Stimulated activated CD4-positive, alpha-beta T cell treated with anti-CD3 and anti-CD28 coated beads, Interleukin-4, amount 100 ng/mL, for 24 hours (primary cell): ENCODE measurements around the gene E2F2.

ENCODE experiments used
- DNase-seq: peaks from one replicate; pipeline ENCODE4 v3.0.0-alpha.2; 2020

Gene E2F2

DNA sequence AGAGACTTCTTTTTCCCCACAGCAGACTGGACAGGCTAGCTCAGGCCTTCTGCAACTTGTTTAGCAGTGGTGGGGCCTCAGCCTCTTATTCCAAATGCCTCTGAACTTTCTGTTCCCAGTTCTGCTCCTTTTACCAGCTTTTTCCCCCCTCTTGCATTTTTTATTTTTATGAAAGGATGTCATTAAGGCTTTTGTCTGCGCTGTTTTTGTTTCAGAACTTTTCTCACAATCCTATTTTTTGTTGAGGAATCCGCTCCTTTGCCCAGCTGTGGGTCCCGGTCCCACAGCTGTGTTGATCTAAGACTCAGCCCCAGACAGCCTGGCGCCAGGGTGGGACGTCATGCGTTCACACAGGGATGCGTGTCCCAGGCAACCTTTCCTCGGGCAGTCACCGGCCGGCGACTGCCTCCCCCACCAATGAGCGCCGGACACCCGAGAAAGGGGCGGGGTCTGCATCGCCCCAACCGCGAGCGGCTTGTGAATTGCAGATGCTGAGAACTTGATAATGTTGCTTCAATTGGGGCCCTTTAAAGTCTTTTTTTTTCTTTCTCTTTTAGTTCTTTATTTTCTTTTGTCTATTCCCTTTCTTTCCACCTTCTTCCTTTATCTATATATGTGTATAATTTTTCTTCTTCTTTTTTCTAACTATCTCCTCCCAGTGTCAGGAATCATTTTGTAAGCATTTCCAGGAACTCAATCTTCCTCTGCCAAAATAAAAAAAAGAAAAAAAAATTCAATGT lies 31.3 kb upstream of the E2F2 start:
- no peak for DNase-seq

GRCh38 chr1:23561813-23562100 lies 30.7 kb upstream of the E2F2 start:
- DNase-seq: no peak

DNA sequence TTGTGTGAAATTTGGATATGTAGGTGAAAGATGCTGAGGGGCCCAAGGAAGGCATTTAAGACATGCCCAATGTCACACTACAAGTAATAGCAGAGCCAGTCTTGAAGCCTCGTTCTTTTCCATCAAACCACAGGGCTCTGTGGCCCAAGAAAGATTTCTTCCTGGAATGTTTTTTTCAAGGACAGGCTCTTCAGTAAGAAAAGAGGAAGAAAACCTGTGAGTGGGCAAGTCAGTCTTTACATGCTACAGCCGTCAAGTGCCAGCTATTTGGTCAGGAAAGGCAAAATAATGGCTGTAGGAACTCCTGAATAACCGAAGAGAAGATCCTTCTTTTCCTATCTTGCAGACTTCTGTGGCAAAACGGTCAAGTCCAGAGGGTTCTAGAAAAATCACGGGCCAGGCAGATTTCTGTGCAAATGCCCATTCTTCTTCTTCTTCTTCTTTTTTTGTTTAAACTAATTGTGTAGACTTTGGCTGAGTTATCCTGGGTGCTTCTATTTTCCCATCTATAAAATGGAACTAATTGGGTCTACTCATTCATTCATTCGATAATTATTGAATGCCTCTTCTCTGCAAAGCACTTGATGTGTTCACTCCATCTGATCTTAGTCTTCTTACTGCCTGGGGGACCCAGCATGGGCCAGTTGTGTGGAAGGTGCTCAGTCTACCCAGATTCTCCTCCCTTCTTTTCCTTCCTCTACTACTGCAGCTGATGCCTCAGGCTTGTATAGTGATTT lies 30.2 kb upstream of the E2F2 start:
- no peak for DNase-seq

GRCh38 chr1:23559985-23560741 lies 29.1 kb upstream of the E2F2 start:
- no peak for DNase-seq

GRCh38 chr1:23559136-23559984 lies 28.3 kb upstream of the E2F2 start, which contains the start of gene ID3:
Gene ID3, minus strand, starts transcription at chr1:23559501. Its CDS starts 75 bp downstream, at chr1:23559426.
- DNase-seq: peak; percentile 92

GRCh38 chr1:23558872-23559135 lies 27.8 kb upstream of the E2F2 start:
- DNase-seq: no peak

DNA sequence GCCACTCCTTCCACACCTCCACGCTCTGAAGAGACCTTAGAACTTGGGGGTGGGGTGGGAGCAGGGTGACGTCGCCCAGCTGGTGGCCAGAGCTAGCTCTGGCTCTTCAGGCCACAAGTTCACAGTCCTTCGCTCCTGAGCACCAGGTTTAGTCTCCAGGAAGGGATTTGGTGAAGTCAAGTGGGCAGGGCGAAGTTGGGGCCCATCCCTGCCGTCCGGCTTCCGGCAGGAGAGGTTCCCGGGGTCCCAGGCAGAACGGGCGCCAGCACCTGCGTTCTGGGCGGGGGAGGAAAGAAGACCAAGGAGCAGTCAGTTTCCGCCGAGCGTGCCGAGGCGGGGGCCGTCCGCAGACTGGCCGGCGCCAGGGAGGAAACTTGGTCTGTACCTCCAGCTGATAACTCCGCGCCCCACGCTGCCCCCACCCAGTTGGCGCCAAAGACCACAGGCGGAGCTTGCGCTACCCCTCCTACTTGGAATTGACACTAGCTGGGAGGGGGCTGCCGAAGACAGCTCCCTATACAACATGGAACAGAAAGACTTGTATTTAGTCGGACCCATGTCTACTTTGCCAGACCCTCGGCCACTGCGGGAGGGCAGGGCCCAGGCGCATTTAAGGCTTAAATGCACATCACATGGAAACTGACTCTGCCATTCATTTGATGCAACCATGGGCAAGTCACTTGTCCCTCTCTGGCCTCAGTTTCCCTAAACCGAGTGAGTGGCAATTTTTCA lies 27.3 kb upstream of the E2F2 start:
- peak; percentile 35 for DNase-seq

GRCh38 chr1:23557471-23558124 lies 26.6 kb upstream of the E2F2 start:
- no peak for DNase-seq

DNA sequence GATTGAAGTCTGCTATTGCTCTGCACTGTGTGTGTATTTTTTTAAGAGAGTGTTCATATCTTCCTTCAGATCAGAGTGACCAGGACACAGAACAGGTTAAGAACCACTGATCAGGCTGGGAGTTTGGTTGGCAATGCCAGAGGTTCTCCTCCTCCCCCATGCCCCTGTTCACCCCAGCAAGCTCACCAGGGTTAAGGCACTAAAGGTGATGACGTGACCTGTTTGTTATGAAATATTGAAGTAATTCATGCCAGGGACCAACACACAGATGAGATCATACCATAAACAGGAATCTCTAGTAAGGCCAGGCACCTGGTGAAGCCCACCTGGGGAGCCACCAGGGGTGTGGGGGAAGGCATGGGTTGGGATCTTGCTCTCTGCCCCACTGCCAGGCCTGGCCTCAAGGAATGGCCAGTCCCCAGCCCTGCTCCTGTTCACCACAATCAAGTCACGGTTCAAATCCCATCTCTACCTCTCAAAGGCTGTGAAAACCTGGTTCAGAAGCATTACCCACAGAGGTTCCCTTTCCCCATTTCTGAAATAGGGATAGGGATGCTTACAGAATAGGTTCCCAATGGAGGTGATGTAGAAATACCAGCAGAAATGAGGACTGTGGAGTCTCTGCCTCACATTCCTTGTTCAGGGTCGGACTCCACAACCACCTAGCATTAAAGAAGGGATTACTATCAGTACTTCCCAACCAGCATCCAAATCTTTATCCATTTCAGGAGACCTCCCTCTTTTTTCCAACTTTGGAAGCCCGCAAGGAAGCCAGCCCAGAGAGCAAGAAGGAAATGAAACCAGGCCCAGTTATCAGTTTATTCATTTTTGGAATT lies 25.8 kb upstream of the E2F2 start:
- no peak for DNase-seq

DNA sequence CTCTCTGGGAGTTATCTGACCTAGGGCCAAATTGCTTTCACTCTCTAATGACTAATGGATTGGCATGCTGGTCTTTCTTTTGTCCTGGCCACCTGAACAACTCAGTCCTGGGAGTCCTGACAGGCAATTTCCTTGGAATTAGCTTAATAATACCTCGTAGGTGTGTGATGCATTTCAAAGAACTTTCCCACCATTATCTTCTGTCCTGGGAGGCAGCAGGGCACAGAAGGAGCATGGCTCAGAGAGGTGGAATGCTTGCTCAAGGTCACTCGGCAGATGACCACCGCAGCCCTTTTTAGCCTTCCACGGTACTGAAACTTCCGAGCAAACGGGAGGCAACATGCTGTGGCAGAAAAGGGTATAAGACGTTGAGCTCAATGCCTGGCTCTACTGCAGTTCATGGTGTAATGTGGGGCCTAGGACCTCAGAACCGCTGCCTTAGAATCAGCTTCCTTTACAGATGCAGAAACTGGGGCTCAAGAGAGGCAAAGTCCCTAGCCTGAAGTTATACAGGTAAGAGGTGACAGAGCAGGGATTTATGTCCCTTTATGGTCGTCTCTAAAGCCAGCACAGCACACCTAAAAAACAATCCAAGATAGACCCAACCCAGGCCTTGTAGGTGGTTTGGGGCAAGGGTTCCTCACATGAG lies 25.1 kb upstream of the E2F2 start:
- no peak for DNase-seq

DNA sequence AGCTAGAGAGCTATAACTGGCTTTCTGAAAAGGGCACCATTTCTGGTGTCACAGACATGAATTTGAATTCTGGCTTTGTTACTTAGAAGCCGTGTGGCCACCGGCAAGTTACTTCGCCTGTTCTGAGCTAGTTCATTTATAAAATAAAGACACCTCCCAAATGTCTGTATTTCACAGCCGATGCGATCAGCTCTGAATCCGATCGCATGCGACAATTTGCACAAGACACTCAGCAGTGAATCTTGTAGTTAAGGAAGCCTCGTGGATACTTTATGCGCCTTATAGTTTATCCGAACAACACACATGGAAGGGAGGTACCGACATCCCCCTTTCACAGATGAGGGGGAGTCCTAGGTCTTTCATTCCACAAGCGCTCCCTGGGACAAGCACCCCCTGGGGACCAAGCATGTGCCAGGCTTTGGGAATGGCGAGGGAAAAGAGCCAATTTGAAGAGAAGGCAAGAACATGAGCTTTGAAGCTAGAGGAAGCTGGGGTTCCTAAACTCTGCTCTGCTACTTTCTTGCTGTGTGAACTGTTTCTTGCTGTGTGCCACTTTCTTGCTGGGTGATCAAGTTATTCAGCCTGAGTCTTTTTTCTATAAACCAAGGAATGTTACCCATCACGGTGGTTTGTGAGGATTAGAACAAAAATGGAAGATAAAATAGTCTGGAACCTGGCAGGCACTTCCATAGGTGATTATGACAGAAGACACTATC lies 24.4 kb upstream of the E2F2 start:
- DNase-seq: no peak

GRCh38 chr1:23554481-23555269 lies 23.6 kb upstream of the E2F2 start:
- DNase-seq: peak; percentile 79

DNA sequence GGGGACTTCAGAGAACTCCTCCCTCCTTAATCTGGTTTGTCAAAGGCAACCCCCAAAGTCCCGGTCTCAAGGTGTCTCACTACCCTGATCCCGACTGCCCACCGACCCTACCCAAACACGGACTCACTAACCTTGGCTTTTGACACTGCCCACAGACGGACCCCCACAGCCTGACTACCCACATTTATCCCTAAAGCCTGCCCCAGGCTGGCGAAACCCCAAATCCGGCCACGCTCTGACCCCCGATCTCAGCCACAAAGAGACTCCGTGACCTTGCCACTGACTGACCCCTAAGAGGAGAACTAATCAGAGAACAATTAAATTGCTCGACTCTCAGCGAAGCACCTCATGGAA lies 23.1 kb upstream of the E2F2 start:
- no peak for DNase-seq

DNA sequence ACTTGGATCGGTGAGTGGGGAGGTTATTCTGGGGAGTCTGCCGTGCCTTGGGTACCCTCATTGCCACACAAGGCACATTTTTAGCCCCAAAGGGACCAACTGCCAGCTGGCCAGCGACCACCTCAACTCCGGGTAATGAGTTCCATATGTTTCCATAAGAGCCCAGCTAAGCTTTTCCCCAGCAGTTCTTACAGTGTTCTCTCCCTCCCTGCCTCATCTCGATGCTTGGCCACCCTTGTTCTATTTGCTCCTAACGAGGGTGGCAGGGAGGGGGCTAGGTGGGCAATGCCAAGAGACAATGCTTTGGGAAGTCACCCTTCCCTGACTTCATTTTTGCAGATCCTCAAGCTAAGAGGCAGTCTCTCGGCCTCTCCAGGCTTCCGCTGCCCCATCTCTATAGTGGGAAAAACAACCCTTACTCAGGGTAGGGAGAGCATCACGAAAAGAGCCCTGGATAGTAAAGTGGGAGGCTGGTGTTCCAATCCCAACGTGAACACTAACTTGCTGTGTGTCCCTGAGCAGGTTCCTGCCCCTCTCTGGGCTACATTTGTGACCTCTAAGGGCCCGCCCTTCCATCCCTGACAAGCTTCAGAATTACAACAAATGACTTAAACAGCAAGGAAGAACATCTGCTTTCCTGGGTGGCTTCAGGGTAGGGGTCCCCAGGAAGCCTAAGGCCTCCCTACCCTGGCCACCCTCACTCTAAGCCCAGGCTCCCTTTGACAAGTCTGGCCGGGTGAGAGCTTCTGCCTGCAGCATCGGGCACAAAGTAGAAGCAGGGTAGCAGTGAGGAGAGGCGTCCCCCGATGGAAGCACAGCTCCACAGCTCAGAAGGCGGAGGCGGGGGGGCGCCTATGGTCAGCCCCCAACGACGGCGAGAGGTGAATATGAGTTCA lies 22.4 kb upstream of the E2F2 start:
- no peak for DNase-seq

DNA sequence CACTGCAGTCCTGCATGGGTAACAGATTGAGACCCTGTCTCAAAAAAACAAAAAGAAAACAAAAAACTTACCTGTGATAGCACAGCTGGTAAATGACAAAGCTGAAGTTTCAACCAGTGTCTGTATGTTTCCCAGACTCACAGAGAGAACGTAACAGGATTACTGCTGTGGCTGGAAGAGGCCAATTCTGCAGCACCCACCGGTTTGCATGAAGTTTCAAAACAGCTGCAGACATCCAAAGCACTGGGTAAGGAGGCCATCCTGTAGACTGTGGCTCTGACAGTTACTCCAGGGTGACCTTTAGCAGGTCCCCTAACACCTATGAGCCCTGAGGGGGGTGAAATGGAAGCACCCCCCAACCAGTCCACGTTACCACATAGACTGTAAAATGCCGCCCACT lies 20.8 kb upstream of the E2F2 start:
- no peak for DNase-seq

GRCh38 chr1:23548704-23549143 lies 17.7 kb upstream of the E2F2 start:
- no peak for DNase-seq

GRCh38 chr1:23546897-23547584 lies 16.0 kb upstream of the E2F2 start:
- no peak for DNase-seq
